SK-N-SH treated with all-trans-retinoic acid at 6 μM for 48 hours (cell line): ENCODE results near the gene SEMA3G.

Experiments
- TOX ChIP-seq: fragments of 250-450 bp; sonication (Bioruptor Pico); IDR thresholded peaks from 2 replicates; pipeline ENCODE4 v1.8.0; 2021; ENCODE audit warnings: mild to moderate bottlenecking, moderate library complexity, borderline replicate concordance
- ZFP30 ChIP-seq: fragments of 450-650 bp; formaldehyde crosslinking; IDR thresholded peaks from 2 replicates; pipeline ENCODE4 v1.5.0; 2022; ENCODE audit warnings: mild to moderate bottlenecking, moderate library complexity

- TF ChIP-seq ZFP30 (CRISPR knock-in tag) (no peak), TOX (CRISPR knock-in tag) (no peak)
Measured at GRCh38 chr3:52477796-52478095, 32.8 kb upstream of the SEMA3G start.
